ENCODE measurements around the gene TMEM205.

Gene TMEM205

GRCh38 chr19:11359421-11359820 lies 13.4 kb upstream of the TMEM205 start:
- Histone ChIP-seq H3K9ac (ENCODE audit: low read depth, low read length, poor library complexity, severe bottlenecking) (no peak overlapping the region), H3K4me1 (ENCODE audit: insufficient read depth, low read length, poor library complexity, severe bottlenecking) (no peaks in the 10 kb centered on the region), H3F3A (ENCODE audit: low read depth) (no peaks in the 10 kb centered on the region), H4K20me1 (ENCODE audit: insufficient read depth, low read length, poor library complexity, severe bottlenecking) (no peaks in the 10 kb centered on the region), H3K36me3 (ENCODE audit: insufficient read depth, low read length) (no peaks in the 10 kb centered on the region), H3K4me2 (ENCODE audit: low read depth, low read length, poor library complexity, severe bottlenecking) (no peak overlapping the region), H3K27me3 (ENCODE audit: insufficient read depth, low read length, poor library complexity, severe bottlenecking) (no peaks in the 10 kb centered on the region), H3K79me2 (ENCODE audit: insufficient read depth, low read length) (no peaks in the 10 kb centered on the region), H3K4me3 (ENCODE audit: low read length, poor library complexity, severe bottlenecking) (no peak overlapping the region), H2AFZ (ENCODE audit: low read length) (no peak overlapping the region), H3K9me3 (ENCODE audit: insufficient read depth, low read depth, low read length) (no peaks in the 10 kb centered on the region), H3K9me2 (replicated peaks; ENCODE audit: low read depth, low read length) (no peaks in the 10 kb centered on the region)
- no peak for TF ChIP-seq EZH2phosphoT487 (IDR thresholded peaks at IDR 0.05; ENCODE audit: borderline replicate concordance)
- TF ChIP-seq, protein P1, sequence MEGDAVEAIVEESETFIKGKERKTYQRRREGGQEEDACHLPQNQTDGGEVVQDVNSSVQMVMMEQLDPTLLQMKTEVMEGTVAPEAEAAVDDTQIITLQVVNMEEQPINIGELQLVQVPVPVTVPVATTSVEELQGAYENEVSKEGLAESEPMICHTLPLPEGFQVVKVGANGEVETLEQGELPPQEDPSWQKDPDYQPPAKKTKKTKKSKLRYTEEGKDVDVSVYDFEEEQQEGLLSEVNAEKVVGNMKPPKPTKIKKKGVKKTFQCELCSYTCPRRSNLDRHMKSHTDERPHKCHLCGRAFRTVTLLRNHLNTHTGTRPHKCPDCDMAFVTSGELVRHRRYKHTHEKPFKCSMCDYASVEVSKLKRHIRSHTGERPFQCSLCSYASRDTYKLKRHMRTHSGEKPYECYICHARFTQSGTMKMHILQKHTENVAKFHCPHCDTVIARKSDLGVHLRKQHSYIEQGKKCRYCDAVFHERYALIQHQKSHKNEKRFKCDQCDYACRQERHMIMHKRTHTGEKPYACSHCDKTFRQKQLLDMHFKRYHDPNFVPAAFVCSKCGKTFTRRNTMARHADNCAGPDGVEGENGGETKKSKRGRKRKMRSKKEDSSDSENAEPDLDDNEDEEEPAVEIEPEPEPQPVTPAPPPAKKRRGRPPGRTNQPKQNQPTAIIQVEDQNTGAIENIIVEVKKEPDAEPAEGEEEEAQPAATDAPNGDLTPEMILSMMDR (conservative IDR thresholded peaks at IDR 0.05; ENCODE audit: low read length) = no peak

GRCh38 chr19:11356676-11357550 lies 10.8 kb upstream of the TMEM205 start:
- H3K4me3 ChIP-seq (ENCODE audit: low read length, poor library complexity, severe bottlenecking) = no peak overlapping the region
- no peaks in the 10 kb centered on the region for H3K4me1 ChIP-seq (ENCODE audit: insufficient read depth, low read length, poor library complexity, severe bottlenecking)
- no peaks in the 10 kb centered on the region for H3K27me3 ChIP-seq (ENCODE audit: insufficient read depth, low read length, poor library complexity, severe bottlenecking)
- no peak for TF ChIP-seq EZH2phosphoT487 (IDR thresholded peaks at IDR 0.05; ENCODE audit: borderline replicate concordance)
- TF ChIP-seq, protein P1 (conservative IDR thresholded peaks at IDR 0.05; ENCODE audit: low read length) = no peak
- no peaks in the 10 kb centered on the region for H4K20me1 ChIP-seq (ENCODE audit: insufficient read depth, low read length, poor library complexity, severe bottlenecking)
- H2AFZ ChIP-seq (ENCODE audit: low read length) = no peak overlapping the region
- H3K4me2 ChIP-seq (ENCODE audit: low read depth, low read length, poor library complexity, severe bottlenecking) = no peak overlapping the region
- H3K79me2 ChIP-seq (ENCODE audit: insufficient read depth, low read length) = no peaks in the 10 kb centered on the region
- H3K9me3 ChIP-seq (ENCODE audit: insufficient read depth, low read depth, low read length) = no peaks in the 10 kb centered on the region
- no peaks in the 10 kb centered on the region for H3K9me2 ChIP-seq (replicated peaks; ENCODE audit: low read depth, low read length)
- no peak overlapping the region for H3K9ac ChIP-seq (ENCODE audit: low read depth, low read length, poor library complexity, severe bottlenecking)
- no peaks in the 10 kb centered on the region for H3K36me3 ChIP-seq (ENCODE audit: insufficient read depth, low read length)
- no peaks in the 10 kb centered on the region for H3F3A ChIP-seq (ENCODE audit: low read depth)

- Histone ChIP-seq H3F3A (ENCODE audit: low read depth) (no peaks in the 10 kb centered on the region), H3K9me2 (replicated peaks; ENCODE audit: low read depth, low read length) (no peaks in the 10 kb centered on the region), H3K79me2 (ENCODE audit: insufficient read depth, low read length) (no peaks in the 10 kb centered on the region), H3K4me1 (ENCODE audit: insufficient read depth, low read length, poor library complexity, severe bottlenecking) (no peaks in the 10 kb centered on the region), H3K36me3 (ENCODE audit: insufficient read depth, low read length) (no peaks in the 10 kb centered on the region), H2AFZ (ENCODE audit: low read length) (no peak overlapping the region), H3K4me2 (ENCODE audit: low read depth, low read length, poor library complexity, severe bottlenecking) (no peak overlapping the region), H3K9me3 (ENCODE audit: insufficient read depth, low read depth, low read length) (no peaks in the 10 kb centered on the region), H4K20me1 (ENCODE audit: insufficient read depth, low read length, poor library complexity, severe bottlenecking) (no peaks in the 10 kb centered on the region), H3K9ac (ENCODE audit: low read depth, low read length, poor library complexity, severe bottlenecking) (no peak overlapping the region), H3K27me3 (ENCODE audit: insufficient read depth, low read length, poor library complexity, severe bottlenecking) (no peaks in the 10 kb centered on the region), H3K4me3 (ENCODE audit: low read length, poor library complexity, severe bottlenecking) (no peak overlapping the region)
- TF ChIP-seq EZH2phosphoT487 (IDR thresholded peaks at IDR 0.05; ENCODE audit: borderline replicate concordance) = no peak
Measured at GRCh38 chr19:11356074-11356397, 10.0 kb upstream of the TMEM205 start.
